HG03354 (cell line): ENCODE measurements around the gene NPEPL1.
"Not testable (repeated sequence)": the region's sequence is repeated elsewhere in the genome, so short reads cannot be mapped to it uniquely, and the experiment has no call there.

Experiments
- ATAC-seq: cut with Tn5 transposase; IDR thresholded peaks from one replicate; pipeline ENCODE4 v1.9.1; 2021; ENCODE audit warnings: mild to moderate bottlenecking; ENCODE audit not compliant: unreplicated experiment, poor library complexity, severe bottlenecking

NPEPL1 gene

GRCh38 chr20:58751979-58752378 lies 59.4 kb downstream of the NPEPL1 start:
- ATAC-seq = no peak

GRCh38 chr20:58752565-58752964 lies 60.0 kb downstream of the NPEPL1 start:
- no peak for ATAC-seq

GRCh38 chr20:58753267-58753921 lies 60.8 kb downstream of the NPEPL1 start:
- ATAC-seq = no peak

GRCh38 chr20:58753922-58754551 lies 61.4 kb downstream of the NPEPL1 start:
- ATAC-seq = no peak

- ATAC-seq = no peak
Observed at GRCh38 chr20:58754584-58754983, 62.0 kb downstream of the NPEPL1 start.

GRCh38 chr20:58755062-58755697 lies 62.6 kb downstream of the NPEPL1 start:
- ATAC-seq = no peak

- no peak for ATAC-seq
Observed at GRCh38 chr20:58755766-58756449, 63.3 kb downstream of the NPEPL1 start.

GRCh38 chr20:58756450-58756775 lies 63.8 kb downstream of the NPEPL1 start:
- ATAC-seq = no peak

- ATAC-seq = not testable (repeated sequence)
Observed at GRCh38 chr20:58757647-58758046, 65.0 kb downstream of the NPEPL1 start.

GRCh38 chr20:58759947-58760346 lies 67.3 kb downstream of the NPEPL1 start:
- no peak for ATAC-seq

GRCh38 chr20:58760856-58761255 lies 68.3 kb downstream of the NPEPL1 start:
- ATAC-seq = no peak

- ATAC-seq = no peak
Observed at GRCh38 chr20:58762120-58762519, 69.5 kb downstream of the NPEPL1 start.

- no peak for ATAC-seq
Observed at GRCh38 chr20:58763076-58763475, 70.5 kb downstream of the NPEPL1 start.
